NCI-H187 (cell line): ENCODE measurements around the gene GRK5.
"Not testable (repeated sequence)": the region's sequence is repeated elsewhere in the genome, so short reads cannot be mapped to it uniquely, and the experiment has no call there.

Source experiments
- DNase-seq, 2 experiments: peaks; one replicate each; lab custom pipeline; 2025; lab: John Stamatoyannopoulos, UW

GRK5 gene

DNA sequence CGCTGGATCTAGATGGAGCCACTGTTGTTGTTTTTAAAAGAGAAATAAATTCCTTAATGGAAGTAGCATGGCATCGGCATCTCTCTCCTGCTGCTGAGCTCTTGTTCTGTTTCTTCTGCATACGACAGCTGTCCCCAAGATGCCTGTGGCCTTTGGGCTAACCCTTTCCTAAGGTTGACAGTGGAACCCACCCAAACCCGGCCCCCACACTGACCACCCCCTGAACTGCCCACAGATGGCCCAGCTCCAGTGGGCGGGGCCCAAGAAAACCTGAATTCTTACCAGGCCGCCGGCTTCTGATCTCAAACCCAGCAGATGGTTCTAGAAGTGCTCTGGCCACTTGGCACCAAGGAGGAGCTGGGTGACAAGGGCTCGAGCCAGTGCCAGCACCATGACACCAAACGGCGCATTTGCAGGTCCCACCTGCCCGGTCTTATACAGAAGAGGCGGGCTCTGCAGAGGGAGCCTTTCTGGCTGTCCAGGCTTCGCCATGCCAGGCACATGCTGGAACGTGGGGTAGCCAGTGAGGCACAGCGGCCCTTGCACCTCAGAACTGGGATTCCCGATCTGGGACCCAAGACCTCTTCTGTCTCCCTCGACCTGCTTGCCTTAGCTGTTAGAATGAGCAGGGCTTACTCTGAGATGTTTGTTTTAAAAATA, 252.4 kb downstream of the GRK5 start:
- DNase-seq, result no peak

DNA sequence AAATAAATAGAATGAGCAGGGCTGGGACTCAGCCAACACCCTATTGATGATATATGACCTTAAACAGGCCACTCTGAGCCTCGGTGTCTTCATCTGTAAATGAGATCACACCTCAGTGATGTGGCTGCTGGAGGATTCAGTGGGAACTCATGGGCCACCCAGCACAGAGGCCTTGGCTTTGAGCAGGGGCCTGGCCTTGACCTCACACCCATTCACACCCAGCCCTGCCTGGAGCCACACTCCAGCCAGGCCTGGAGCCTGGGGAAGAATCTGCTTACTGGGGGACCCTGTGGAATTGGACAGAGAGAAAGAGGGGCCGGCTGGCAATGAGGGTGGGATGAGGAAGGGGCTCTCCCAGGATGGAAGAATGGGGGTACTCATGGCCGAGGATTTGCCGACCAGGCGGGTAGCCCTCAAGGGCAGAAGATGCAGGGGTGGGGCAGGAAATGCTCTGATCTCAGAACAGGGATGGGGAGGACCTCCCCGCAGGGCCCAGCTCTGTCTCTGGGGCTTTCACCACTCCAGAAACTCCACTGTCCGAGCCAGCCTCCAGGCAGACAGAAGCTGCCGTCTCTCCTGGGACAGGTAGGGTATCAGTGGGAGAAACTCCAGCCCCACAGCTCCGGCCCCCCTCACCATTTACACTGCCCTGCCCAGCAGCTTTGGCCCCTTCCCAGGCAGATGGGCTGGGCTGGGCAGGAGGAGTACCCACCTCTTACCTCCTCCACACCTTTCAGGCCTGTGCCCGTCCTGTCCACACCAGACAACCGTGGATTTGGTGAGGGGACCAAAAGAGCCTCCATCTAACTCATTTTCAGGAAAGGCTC, 253.2 kb downstream of the GRK5 start:
- no peak for DNase-seq

DNA sequence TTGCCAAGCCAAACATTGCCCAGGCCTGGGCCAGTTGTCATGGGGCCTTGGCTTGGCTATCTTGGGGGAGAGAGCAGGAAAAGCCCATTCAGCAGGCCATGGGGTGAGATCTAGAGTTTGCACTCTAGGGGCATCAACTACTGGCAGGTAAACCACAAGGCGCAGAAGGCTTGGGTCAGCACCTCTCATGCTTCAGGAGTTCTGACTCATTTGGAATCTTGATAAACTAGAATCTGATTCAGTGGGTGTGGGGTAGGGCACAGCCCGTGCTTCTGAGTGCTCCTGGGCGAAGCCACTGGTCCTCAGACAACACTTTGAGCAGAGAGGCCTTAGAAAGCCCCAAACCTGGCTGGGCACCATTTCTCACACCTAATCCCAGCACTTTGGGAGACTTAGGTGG, 254.0 kb downstream of the GRK5 start:
- DNase-seq, result no peak

DNA sequence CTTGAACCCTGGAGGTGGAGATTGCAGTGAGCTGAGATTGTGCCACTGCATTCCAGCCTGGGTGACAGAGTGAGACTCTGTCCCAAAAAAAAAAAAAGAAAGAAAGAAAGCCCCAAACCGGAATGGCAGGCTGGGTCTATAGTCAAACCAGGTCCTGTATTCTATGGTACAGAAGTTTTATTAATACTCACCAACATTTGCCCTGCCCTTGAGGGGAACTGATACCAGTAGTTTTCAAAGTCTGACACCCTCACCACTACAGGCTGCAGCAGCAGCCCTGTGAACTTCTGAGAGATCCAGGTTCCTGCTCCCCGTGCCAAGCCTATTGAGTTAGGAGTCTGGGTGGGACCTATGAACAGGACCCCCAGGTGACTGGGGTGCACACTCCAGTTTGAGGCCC, 254.6 kb downstream of the GRK5 start:
- no peak for DNase-seq

DNA sequence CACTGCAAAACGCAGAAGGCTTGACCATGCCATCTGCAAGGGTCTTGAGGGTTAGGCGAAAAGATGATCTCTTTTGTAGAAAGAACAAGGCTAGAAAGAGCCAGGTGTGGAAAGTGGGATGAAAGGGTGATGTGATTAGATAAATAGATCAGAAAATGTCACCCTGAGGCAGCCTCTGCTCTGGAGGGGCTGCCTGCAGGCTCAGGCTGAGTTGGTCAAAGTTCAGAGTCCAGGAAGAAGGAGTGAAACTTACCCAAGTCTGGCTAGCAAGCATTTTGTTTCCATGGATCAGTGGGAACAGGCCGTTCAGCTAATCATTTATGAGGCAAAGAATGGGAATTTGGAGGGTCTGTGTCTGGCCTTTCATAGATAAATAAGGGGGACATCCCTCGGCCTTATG, 255.4 kb downstream of the GRK5 start:
- no peak for DNase-seq

DNA sequence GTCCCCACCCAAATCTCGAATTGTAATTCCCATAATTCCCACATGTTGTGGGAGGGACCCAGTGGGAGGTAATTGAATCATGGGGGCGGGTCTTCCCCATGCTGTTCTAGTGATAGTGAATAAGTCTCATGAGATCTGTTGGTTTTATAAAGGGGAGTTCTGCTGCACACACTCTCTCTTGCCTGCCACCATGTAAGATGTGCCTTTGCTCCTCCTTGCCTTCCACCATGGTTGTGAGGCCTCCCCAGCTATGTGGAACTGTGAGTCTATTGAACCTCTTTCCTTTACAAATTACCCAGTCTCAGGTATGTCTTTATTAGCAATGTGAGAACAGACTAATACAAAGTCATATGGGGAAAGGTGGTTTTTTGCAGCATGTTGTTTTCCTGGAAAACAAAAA, 255.8 kb downstream of the GRK5 start:
- not testable (repeated sequence) for DNase-seq

DNA sequence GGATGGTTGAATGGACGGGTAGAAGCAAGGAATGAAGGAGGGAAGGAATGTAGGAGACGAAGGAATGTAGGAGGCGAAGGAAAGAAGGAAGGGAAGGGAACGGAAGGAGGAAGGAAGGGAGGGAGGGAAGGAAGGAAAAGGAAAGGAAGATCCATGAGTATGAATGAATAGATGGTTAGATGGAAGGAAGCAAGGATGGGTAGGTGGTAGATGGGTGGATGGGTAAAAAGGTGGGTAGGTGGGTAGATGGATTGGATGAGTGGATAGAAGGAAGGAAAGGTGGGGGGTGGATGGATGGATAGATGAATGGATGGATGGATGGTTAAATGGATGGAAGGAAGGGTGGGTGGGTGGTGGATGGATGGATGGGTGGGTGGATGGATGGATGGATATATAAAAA, 257.7 kb downstream of the GRK5 start:
- no peak for DNase-seq

DNA sequence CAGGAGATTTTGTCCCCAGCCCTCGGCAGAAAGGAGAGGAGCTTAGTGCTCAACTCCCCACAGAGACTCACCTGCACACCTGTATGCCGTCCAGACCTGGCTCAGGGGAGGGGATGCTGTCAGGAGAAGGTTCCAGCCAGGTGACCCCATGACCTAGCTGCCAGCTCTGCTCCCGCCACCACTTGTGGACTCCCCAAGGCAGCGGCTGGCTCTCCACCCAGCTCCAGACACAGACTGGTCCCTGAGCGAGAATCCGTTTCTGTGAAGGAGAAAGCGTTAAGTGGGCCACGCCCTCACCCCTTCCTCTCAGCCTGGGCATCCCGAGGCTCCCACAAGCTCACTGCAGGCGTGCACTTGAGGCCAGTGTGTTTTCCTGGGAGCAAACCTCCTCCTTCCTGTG, 258.7 kb downstream of the GRK5 start:
- no peak for DNase-seq

DNA sequence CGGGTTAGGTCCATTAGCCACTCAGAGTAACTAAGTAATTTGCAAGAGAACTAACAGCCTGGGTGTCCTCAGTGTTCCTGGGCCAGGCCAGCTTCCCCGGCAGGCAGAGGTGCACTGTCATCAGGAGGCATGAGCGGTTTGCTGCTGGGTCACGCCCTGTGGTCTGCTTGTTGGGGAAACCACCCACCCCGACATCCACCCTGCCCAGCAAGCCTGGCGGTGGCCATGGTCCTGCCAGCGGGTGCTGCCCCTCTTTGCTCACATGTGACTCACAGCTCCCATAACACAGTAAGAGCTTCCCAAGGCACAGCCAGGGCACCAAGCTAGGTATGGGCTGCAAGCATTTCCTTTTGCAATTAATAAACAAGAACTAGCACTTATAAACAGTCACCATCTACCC, 259.3 kb downstream of the GRK5 start:
- DNase-seq, result no peak

DNA sequence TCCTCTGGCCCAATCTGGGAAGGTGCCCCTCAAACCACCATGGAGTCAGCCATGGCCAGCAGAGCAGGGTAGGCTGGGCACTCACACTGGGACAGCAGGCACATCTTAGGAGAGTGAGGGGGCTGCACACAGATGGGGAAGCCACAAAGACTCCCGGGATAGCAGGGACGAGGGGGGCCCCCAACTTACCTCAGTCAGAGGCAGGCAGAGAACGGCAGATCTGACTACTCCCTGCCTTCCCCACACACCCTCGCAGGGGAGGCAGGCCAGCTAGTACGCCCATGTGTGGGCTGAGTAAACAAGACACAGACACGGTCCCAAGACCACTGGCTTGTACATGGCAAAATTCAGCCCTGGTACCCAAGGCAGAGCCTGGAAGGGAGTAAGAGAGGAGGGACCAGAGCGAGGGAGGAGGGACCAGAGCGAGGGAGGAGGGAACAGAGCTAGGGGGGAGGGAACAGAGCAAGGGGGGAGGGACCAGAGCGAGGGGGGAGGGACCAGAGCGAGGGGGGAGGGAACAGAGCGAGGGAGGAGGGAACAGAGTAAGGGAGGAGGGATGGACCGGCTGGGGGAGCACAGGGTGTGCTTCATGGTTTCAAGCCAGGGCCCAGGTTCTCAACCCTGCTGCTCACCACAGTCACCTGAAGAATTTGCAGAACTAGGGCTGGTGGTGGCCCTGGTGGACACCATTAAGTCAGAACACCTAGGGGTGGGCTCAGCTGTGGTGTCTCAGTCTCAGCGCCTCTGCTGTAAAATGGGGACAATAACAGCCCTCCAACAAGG, 261.4 kb downstream of the GRK5 start:
- DNase-seq, result no peak

DNA sequence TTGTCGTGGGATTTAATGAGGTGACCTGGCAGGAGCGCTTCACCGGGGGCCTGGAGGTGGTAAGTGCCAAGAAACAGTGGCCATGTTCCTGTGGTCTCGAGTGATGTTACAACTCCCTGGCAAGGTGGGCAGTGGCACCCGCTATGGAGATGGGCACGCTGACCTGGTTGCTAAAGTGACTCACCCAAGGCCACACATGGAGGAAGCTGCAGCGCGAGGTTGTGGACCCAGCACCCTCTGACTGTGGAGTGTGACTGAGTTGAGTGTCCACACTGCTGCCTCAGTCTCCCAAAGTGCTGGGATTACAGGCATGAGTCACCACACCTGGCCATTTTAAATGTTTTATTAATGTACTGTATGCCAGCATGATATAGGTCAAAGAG, 261.9 kb downstream of the GRK5 start:
- DNase-seq, result no peak

DNA sequence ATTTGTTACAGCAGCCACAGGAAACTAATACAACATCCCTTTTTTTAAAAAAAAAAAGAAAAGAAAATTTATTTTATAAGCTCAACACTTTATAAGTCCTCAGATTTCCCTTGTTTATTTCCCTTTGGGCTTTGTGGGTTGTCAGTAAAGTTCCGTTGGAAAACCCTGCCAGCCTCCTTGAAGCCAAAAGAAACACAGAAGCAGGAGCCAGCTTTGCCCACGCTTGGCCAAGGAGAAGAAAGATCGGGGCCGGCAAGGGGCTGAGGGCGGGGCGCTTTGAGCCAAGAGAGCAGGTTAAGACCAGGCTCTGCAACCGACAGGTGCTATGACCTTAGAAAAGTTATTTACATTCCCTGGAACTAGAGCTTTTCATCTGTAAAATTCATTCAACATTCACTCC, 262.5 kb downstream of the GRK5 start:
- DNase-seq, result no peak

DNA sequence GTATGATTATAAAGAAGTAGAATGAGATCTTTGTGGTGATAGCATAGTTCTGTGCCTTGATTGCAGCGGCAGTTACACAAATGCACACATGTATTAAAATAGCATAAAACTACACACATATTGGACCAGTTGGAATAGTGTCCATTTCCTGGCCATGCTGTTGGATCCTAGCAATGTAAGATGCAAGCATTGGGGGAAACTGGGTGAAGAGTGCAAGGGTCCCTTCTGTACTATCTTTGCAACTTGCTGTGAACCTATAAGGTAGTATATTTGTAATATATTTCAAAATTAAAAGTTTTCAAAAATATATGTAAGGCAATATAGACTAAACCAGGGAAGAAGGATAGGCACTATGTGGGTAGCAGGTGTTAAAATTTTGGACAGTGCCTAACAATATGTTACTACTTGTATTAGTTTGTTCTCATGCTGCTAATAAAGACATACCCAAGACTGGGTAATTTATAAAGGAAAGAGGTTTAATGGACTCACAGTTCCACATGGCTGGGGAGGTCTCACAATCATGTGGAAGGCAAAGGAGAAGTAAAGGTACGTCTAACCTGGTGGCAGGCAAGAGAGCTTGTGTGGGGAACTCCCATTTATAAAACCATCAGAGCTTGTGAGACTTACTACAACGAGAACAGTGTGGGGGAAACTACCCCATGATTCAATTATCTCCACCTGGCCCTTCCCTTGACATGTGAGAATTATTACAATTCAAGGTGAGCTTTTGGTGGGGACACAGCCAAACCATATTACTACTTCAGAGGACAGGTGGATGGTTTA, 263.7 kb downstream of the GRK5 start:
- no peak for DNase-seq

DNA sequence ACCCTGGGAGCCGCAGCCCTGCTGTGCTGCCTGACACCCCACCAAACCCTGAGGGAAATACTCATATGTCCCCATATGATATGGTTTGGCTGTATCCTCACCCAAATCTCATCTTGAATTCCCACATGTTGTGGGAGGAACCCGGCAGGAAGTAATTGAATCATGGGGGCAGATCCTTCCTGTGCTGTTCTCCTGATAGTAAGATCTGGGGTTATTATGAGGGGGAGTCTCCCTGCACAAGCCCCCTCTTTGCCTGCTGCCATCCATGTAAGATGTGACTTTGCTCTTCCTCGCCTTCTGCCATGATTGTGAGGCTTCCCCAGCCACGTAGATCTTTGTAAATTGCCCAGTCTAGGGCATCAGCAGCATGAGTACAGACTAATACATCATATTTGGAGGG, 266.4 kb downstream of the GRK5 start:
- DNase-seq, result no peak

DNA sequence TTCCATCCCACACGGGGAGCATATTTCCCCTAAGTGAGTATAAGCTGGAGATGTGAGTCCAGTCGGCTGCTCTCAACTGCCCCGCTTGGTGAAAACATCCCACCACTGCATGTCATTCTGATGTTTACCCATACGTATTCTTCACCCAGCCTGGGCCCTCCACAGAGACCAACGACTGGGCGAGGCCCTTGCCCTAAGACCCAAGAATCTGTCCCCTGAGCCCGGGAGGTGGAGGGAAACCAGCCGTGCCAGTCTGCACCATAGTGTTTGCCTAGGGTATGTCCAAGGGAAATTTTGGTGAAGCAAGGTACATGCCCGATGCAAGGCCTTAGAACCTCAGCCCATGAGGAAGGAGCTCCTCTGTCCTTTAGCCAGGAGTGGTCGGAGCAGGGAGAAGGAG, 267.2 kb downstream of the GRK5 start:
- no peak for DNase-seq

DNA sequence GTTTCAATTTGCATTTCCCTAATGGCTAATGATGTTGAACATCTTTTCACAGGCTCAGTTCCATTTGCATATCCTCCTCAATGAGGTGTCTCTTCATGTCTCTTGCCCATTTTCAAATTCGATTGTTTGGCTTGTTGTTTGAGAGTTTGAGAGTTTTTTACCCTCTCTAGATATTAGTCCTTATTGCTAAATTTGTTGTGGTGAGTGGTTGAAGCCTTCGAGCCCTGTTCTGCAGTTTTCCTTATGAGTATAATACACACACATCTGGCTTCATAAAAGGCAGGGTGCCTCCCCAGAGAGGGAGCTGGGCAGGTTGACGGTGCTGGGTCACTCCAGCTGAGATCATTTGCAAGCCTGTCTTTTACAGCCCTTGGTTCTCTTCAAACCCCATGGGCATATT, 270.1 kb downstream of the GRK5 start:
- DNase-seq, result no peak

DNA sequence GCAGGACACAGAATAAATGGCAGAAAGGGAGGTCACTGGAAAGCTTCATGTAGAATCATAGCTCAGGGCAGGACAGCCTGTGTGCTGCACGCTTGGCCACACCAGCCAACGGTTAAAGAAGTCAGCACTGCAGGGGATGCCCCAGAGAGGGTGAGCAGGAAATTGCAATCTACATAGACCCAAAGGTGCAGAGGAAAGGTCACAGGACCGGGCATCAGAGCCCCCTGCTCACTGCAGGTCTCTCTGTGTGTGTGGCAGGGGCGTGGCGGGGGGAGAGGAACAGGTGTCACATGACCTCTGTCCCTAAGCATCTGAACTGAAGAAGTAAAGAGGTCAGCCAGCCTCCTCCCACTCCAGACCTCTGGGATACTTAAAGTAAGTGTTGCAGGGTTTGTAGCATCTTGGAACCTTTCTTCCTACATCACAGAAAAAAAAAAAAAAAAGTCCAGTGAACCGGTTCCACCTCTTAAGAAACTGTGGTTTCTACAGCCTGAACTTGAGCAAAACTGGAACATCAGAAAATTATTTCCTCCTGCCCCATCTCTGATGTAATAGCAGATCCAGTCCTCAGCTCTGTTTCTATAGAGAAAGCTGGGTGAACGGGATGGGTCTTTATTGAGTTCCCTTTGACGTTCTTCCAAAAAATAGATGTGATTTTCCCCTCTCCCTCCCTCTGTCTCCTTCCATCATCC, 270.9 kb downstream of the GRK5 start:
- DNase-seq, result no peak

DNA sequence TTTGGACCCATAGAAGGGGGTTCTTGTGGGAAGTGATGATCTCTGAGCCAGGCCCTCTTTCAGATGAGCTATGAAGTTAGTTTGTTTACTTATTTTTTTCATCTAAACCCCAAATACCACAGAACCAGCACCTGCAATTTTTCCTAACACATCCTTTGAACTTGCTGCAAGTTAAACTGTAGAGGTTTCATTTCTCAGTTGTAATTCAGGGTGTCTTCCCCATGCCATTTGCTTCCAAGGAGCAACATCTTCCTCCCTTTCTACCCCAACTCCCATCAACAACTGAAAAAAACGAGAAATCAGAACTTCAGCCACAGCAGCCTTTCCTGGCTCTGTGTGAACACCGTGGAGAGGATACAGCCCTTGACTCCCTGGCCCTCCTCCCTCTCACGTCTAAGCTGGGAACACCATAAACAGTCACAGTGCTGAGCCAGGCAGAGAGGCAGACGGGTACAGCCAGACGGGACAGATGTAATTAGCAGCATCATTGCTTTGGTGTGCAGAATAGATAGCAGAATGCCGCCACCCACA, 271.5 kb downstream of the GRK5 start:
- DNase-seq, result no peak

DNA sequence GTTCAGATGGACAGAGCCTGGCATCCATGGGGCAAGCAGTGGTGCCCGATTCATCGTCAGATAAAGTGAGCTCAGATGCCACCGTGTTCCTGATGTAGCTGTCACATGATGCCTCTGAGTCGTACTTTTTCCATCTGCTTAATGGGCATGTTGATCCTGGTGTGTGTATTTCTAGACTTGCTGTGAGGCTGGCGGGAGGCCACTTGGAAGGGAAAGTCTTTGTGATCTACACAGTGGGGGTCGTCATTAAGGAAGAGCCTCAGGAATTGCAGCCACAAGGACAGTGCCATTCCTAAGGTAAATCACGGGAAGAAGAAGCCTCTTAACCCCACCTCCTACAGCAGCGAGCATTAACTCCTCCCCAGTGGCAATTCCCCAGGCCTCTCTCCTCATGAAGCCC, 272.2 kb downstream of the GRK5 start:
- no peak for DNase-seq

DNA sequence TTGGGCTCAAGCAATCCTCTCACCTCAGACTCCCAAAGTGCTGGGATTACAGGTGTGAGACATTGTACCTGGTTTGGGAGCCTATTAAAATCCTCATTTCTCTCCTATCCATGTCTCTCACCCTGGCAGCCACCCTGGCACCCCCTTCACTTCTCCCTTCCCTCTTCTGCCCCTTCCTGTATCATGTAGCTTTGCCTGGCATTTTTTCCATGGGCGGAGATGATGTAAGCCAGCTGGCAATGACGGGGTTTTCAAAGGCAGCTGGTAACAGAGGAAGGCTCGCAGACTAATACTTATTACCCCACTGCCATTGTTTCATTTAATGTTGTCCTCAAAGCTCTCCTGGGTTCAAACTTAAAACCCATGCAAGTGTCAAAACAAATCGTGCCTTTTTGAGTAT, 273.3 kb downstream of the GRK5 start:
- no peak for DNase-seq

DNA sequence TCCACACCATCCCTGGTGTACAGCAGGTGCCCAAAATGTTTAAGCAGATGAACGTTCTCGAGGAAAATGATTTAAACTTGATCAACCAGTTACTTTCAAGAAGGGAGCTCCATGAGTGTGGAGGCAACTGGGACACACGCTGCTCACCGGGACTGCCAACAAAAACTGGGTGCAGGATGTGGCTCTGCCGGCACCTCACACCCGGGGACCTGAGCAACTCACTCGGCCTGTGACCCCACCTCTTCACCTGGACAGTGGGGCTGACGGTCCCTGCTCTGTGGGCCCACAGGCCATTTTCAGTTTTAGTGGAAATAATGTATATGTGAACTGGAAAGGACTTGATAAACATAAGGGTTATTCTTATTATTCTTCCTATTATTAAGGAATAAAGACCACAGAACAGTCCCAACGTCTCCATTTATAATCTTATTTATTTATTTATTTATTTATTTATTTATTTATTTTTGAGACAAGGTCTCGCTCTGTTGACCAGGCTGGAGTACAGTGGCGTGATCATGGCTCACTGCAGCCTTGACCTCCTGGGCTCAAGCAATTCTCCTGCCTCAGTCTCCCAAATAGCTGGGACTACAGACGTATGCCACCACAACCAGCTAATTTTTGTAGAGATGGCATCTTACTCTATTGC, 274.5 kb downstream of the GRK5 start:
- DNase-seq, result no peak
